H9 (cell line): ENCODE measurements around the gene WASHC3. TPM values are rescaled to one million over a fixed set of nuclear protein-coding genes. Genes with fewer than 3 reads are reported as not detected.

Experiments used
- DNase-seq: peaks from one replicate; pipeline ENCODE4 v3.0.0-alpha.2; 2017
- H2AFZ ChIP-seq: one replicate; pipeline ENCODE4 v1.6.1; 2013; ENCODE audit warnings: mild to moderate bottlenecking, low read length, control low read depth, moderate library complexity
- H2AK5ac ChIP-seq: 2 replicates; pipeline ENCODE4 v1.6.1; 2013; ENCODE audit warnings: low read length, control low read depth, mixed read lengths; ENCODE audit not compliant: insufficient read length
- H2BK120ac ChIP-seq: one replicate; pipeline ENCODE4 v1.6.1; 2013; ENCODE audit warnings: low read depth, mild to moderate bottlenecking, low read length, control low read depth, inconsistent platforms; ENCODE audit not compliant: poor library complexity, severe bottlenecking
- H2BK12ac ChIP-seq: 2 replicates; pipeline ENCODE4 v1.6.1; 2013; ENCODE audit warnings: low read length, control low read depth, mixed read lengths, low read depth; ENCODE audit not compliant: insufficient read length
- H2BK15ac ChIP-seq: 2 replicates; pipeline ENCODE4 v1.6.1; 2013; ENCODE audit warnings: low read depth, low read length, control low read depth
- H2BK20ac ChIP-seq: one replicate; pipeline ENCODE4 v1.6.1; 2013; ENCODE audit warnings: low read depth, mild to moderate bottlenecking, low read length, control low read depth, inconsistent platforms; ENCODE audit not compliant: poor library complexity, severe bottlenecking
- H2BK5ac ChIP-seq: 2 replicates; pipeline ENCODE4 v1.6.1; 2013; ENCODE audit warnings: low read length, control low read depth, mixed read lengths; ENCODE audit not compliant: insufficient read length
- H3K14ac ChIP-seq: 2 replicates; pipeline ENCODE4 v1.6.1; 2013; ENCODE audit warnings: low read length, control low read depth; ENCODE audit not compliant: insufficient read depth
- H3K18ac ChIP-seq: 2 replicates; pipeline ENCODE4 v1.6.1; 2013; ENCODE audit warnings: low read depth, mild to moderate bottlenecking, mixed read lengths, low read length, control low read depth; ENCODE audit not compliant: insufficient read length
- H3K23ac ChIP-seq: 2 replicates; pipeline ENCODE4 v1.6.1; 2013; ENCODE audit warnings: low read length, control low read depth, mixed read lengths, low read depth; ENCODE audit not compliant: insufficient read length
- H3K23me2 ChIP-seq: 2 replicates; pipeline ENCODE4 v1.6.1; 2013; ENCODE audit warnings: low read depth, mild to moderate bottlenecking, mixed read lengths, low read length, control low read depth; ENCODE audit not compliant: insufficient read length, poor library complexity, severe bottlenecking
- H3K27ac ChIP-seq: 2 replicates; pipeline ENCODE4 v1.5.1; 2013; ENCODE audit warnings: low read length, control low read depth, mixed read lengths, low read depth; ENCODE audit not compliant: insufficient read length
- H3K27me3 ChIP-seq: 2 replicates; pipeline ENCODE4 v1.6.1; 2013; ENCODE audit warnings: low read length, control low read depth, inconsistent platforms; ENCODE audit not compliant: insufficient read depth
- H3K4ac ChIP-seq: 2 replicates; pipeline ENCODE4 v1.6.1; 2013; ENCODE audit warnings: low read depth, mild to moderate bottlenecking, control low read depth, inconsistent platforms, low read length, moderate library complexity
- H3K4me1 ChIP-seq: 2 replicates; pipeline ENCODE4 v1.6.1; 2013; ENCODE audit warnings: low read length, control low read depth, inconsistent platforms; ENCODE audit not compliant: insufficient read depth
- H3K4me2 ChIP-seq: 2 replicates; pipeline ENCODE4 v1.6.1; 2013; ENCODE audit warnings: low read length, control low read depth, mixed read lengths; ENCODE audit not compliant: insufficient read length, insufficient read depth
- H3K56ac ChIP-seq: 2 replicates; pipeline ENCODE4 v1.6.1; 2013; ENCODE audit warnings: low read depth, mild to moderate bottlenecking, mixed read lengths, low read length, control low read depth; ENCODE audit not compliant: insufficient read length
- H3K79me1 ChIP-seq: 2 replicates; pipeline ENCODE4 v1.6.1; 2013; ENCODE audit warnings: low read depth, mild to moderate bottlenecking, moderate library complexity, low read length, control low read depth, inconsistent platforms; ENCODE audit not compliant: insufficient read depth, poor library complexity, severe bottlenecking
- H3K79me2 ChIP-seq: 2 replicates; pipeline ENCODE4 v1.6.1; 2013; ENCODE audit warnings: low read length, control low read depth, inconsistent platforms; ENCODE audit not compliant: insufficient read depth
- H3K9ac ChIP-seq: 2 replicates; pipeline ENCODE4 v1.6.1; 2013; ENCODE audit warnings: low read length, control low read depth, mixed read lengths; ENCODE audit not compliant: insufficient read length; ENCODE audit errors: extremely low read depth
- H3K9me3 ChIP-seq: one replicate; pipeline ENCODE4 v1.6.1; 2013; ENCODE audit warnings: low read depth, low read length, inconsistent platforms; ENCODE audit not compliant: control insufficient read depth
- H3T11ph ChIP-seq: one replicate; pipeline ENCODE4 v1.6.1; 2013; ENCODE audit warnings: mild to moderate bottlenecking, low read length, control low read depth, inconsistent platforms
- H4K20me1 ChIP-seq: one replicate; pipeline ENCODE4 v1.6.1; 2013; ENCODE audit not compliant: control insufficient read depth, insufficient read length, insufficient read depth
- H4K5ac ChIP-seq: 2 replicates; pipeline ENCODE4 v1.6.1; 2013; ENCODE audit warnings: low read depth, mild to moderate bottlenecking, mixed read lengths, low read length, control low read depth; ENCODE audit not compliant: insufficient read length
- H4K8ac ChIP-seq: replicated peaks from 2 replicates; pipeline ENCODE4 v1.6.1; 2013; ENCODE audit warnings: low read length, control low read depth, mixed read lengths, low read depth; ENCODE audit not compliant: insufficient read length
- H4K91ac ChIP-seq: 2 replicates; pipeline ENCODE4 v1.6.1; 2013; ENCODE audit warnings: low read depth, mild to moderate bottlenecking, moderate library complexity, mixed read lengths, low read length, control low read depth; ENCODE audit not compliant: insufficient read length
- H3K27ac Mint-ChIP-seq, 3 experiments: 2 replicates in 2 of 3; 3 replicates in 1 of 3; pipeline ENCODE4 v1.8.0; 2020 to 2021; ENCODE audit warnings: mixed read lengths in 3 of 3, mild to moderate bottlenecking in 1 of 3, moderate library complexity in 1 of 3
- H3K27me3 Mint-ChIP-seq: 2 replicates; pipeline ENCODE4 v1.8.0; 2021; ENCODE audit warnings: low read depth, mild to moderate bottlenecking, moderate library complexity, mixed read lengths
- H3K36me3 Mint-ChIP-seq, 3 experiments: 2 replicates in 2 of 3; 3 replicates in 1 of 3; pipeline ENCODE4 v1.8.0; 2020 to 2021; ENCODE audit warnings: low read depth in 3 of 3, mixed read lengths in 3 of 3; ENCODE audit not compliant: insufficient read depth in 1 of 3
- H3K4me1 Mint-ChIP-seq, 2 experiments: 2 replicates each; pipeline ENCODE4 v1.8.0; 2020; ENCODE audit warnings: mixed read lengths in 2 of 2
- H3K4me3 Mint-ChIP-seq, 2 experiments: 2 replicates in 1 of 2; 3 replicates in 1 of 2; pipeline ENCODE4 v1.8.0; 2020 to 2021; ENCODE audit warnings: mild to moderate bottlenecking in 2 of 2, mixed read lengths in 2 of 2, moderate library complexity in 1 of 2
- H3K9me3 Mint-ChIP-seq, 2 experiments: 2 replicates in 1 of 2; 3 replicates in 1 of 2; pipeline ENCODE4 v1.8.0; 2020; ENCODE audit warnings: mild to moderate bottlenecking in 2 of 2, mixed read lengths in 2 of 2, moderate library complexity in 1 of 2
- WGBS: extraction: QIAGEN DNeasy Blood & Tissue Kit; methylation state at CpG from one replicate; pipeline ENCODE4 v1.1.7; 2013; ENCODE audit warnings: missing lambda C conversion rate, low lambda C conversion rate, mixed read lengths; ENCODE audit not compliant: insufficient read length; ENCODE audit errors: extremely low coverage; 5-methylcytosine and 5-hydroxymethylcytosine counted together
- total RNA-seq: library from RNA; stranded (reverse); gene quantifications from 2 replicates; pipeline ENCODE4 v1.2.1, GENCODE V29; 2021
- TF ChIP-seq, protein P1 (sequence below): fragments of 200-600 bp; sonication (generic); conservative IDR thresholded peaks from 3 replicates; pipeline ENCODE4 v1.8.0; 2021; ENCODE audit warnings: antibody characterized with exemption, mild to moderate bottlenecking

The WASHC3 gene
- total RNA-seq, 1 experiment from 2014 or later, result 14.1 TPM

GRCh38 chr12:102022286-102022685, 39.5 kb downstream of the WASHC3 start:
- H2AK5ac ChIP-seq, result no peak overlapping the region
- H2BK20ac ChIP-seq, result no peak overlapping the region
- no peak overlapping the region for H3T11ph ChIP-seq
- WGBS, result no CpG with 5 or more reads among the region's 1 CpG
- H4K8ac ChIP-seq, result no peak overlapping the region
- H3K9ac ChIP-seq, result no peak overlapping the region
- no peak overlapping the region for H2BK5ac ChIP-seq
- no peaks in the 10 kb centered on the region for H3K36me3 Mint-ChIP-seq
- no peak overlapping the region for H3K56ac ChIP-seq
- H2BK15ac ChIP-seq, result no peak overlapping the region
- H2BK120ac ChIP-seq, result no peak overlapping the region
- no peak overlapping the region for H3K27ac ChIP-seq
- H3K9me3 Mint-ChIP-seq, result no peaks in the 10 kb centered on the region
- no peak overlapping the region for H3K4me2 ChIP-seq
- H3K4me1 ChIP-seq, result no peaks in the 10 kb centered on the region
- no peak for DNase-seq
- TF ChIP-seq, protein P1, sequence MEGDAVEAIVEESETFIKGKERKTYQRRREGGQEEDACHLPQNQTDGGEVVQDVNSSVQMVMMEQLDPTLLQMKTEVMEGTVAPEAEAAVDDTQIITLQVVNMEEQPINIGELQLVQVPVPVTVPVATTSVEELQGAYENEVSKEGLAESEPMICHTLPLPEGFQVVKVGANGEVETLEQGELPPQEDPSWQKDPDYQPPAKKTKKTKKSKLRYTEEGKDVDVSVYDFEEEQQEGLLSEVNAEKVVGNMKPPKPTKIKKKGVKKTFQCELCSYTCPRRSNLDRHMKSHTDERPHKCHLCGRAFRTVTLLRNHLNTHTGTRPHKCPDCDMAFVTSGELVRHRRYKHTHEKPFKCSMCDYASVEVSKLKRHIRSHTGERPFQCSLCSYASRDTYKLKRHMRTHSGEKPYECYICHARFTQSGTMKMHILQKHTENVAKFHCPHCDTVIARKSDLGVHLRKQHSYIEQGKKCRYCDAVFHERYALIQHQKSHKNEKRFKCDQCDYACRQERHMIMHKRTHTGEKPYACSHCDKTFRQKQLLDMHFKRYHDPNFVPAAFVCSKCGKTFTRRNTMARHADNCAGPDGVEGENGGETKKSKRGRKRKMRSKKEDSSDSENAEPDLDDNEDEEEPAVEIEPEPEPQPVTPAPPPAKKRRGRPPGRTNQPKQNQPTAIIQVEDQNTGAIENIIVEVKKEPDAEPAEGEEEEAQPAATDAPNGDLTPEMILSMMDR, result no peak
- H3K4me1 Mint-ChIP-seq, result no peaks in the 10 kb centered on the region
- H4K91ac ChIP-seq, result no peak overlapping the region
- no peaks in the 10 kb centered on the region for H3K9me3 ChIP-seq
- H4K20me1 ChIP-seq, result no peaks in the 10 kb centered on the region
- H3K27me3 ChIP-seq, result no peaks in the 10 kb centered on the region
- no peaks in the 10 kb centered on the region for H3K23me2 ChIP-seq
- H3K79me1 ChIP-seq, result no peaks in the 10 kb centered on the region
- no peaks in the 10 kb centered on the region for H3K27me3 Mint-ChIP-seq
- H2BK12ac ChIP-seq, result no peak overlapping the region
- no peak overlapping the region for H3K4me3 Mint-ChIP-seq
- no peak overlapping the region for H3K27ac Mint-ChIP-seq
- no peak overlapping the region for H4K5ac ChIP-seq
- H3K4ac ChIP-seq, result no peak overlapping the region
- no peak overlapping the region for H3K14ac ChIP-seq
- no peak overlapping the region for H3K23ac ChIP-seq
- H2AFZ ChIP-seq, result no peak overlapping the region
- no peak overlapping the region for H3K18ac ChIP-seq
- no peaks in the 10 kb centered on the region for H3K79me2 ChIP-seq
